HUES64 (cell line): Measurements from ENCODE around the gene RNF141.

ENCODE experiments used
- H3K27ac ChIP-seq: 2 replicates; pipeline ENCODE4 v1.7.0; 2013; ENCODE audit warnings: low read depth, low read length, inconsistent platforms
- H3K27me3 ChIP-seq: 2 replicates; pipeline ENCODE4 v1.6.1; 2013; ENCODE audit warnings: mild to moderate bottlenecking, low read length; ENCODE audit not compliant: insufficient read depth
- H3K36me3 ChIP-seq: 2 replicates; pipeline ENCODE4 v1.6.1; 2013; ENCODE audit warnings: mild to moderate bottlenecking, low read length; ENCODE audit not compliant: insufficient read depth
- H3K4me1 ChIP-seq: 2 replicates; pipeline ENCODE4 v1.6.1; 2013; ENCODE audit warnings: mild to moderate bottlenecking, low read length, moderate library complexity; ENCODE audit not compliant: insufficient read depth
- H3K4me3 ChIP-seq: 2 replicates; pipeline ENCODE4 v1.5.1; 2013; ENCODE audit warnings: mild to moderate bottlenecking, low read length, moderate library complexity
- H3K9ac ChIP-seq: 2 replicates; pipeline ENCODE4 v1.6.1; 2013; ENCODE audit warnings: mild to moderate bottlenecking, low read depth, low read length
- H3K9me3 ChIP-seq: 2 replicates; pipeline ENCODE4 v1.6.1; 2013; ENCODE audit warnings: low read depth, low read length; ENCODE audit not compliant: insufficient read depth
- WGBS: fragments of 150-250, 120-280 bp; methylation state at CpG from one replicate; pipeline ENCODE4 v1.1.7; 2013; ENCODE audit warnings: missing lambda C conversion rate; 5-methylcytosine and 5-hydroxymethylcytosine counted together

The RNF141 gene

GRCh38 chr11:10575346-10576034 is 34.5 kb upstream of the RNF141 start:
- no peaks in the 10 kb centered on the region for H3K27me3 ChIP-seq
- H3K36me3 ChIP-seq, result no peaks in the 10 kb centered on the region
- H3K9ac ChIP-seq, result no peak overlapping the region
- H3K4me1 ChIP-seq, result no peaks in the 10 kb centered on the region
- H3K9me3 ChIP-seq, result no peaks in the 10 kb centered on the region
- WGBS, result no CpG with 5 or more reads among the region's 3 CpGs
- no peak overlapping the region for H3K27ac ChIP-seq
- H3K4me3 ChIP-seq, result no peak overlapping the region

- Histone ChIP-seq H3K9ac (no peak overlapping the region), H3K27ac (no peak overlapping the region), H3K4me3 (no peak overlapping the region), H3K9me3 (no peaks in the 10 kb centered on the region), H3K27me3 (no peaks in the 10 kb centered on the region), H3K36me3 (no peaks in the 10 kb centered on the region), H3K4me1 (peaks cover 14% of the 10 kb centered on the region)
- WGBS, result 80% methylated on average over 3 of the region's 3 CpGs
Measured at GRCh38 chr11:10573556-10573955, 32.6 kb upstream of the RNF141 start.

GRCh38 chr11:10573028-10573427 is 32.0 kb upstream of the RNF141 start:
- no peaks in the 10 kb centered on the region for H3K36me3 ChIP-seq
- H3K4me1 ChIP-seq, result peaks cover 15% of the 10 kb centered on the region
- no peaks in the 10 kb centered on the region for H3K9me3 ChIP-seq
- no peaks in the 10 kb centered on the region for H3K27me3 ChIP-seq
- no peak overlapping the region for H3K27ac ChIP-seq
- no peak overlapping the region for H3K9ac ChIP-seq
- no peak overlapping the region for H3K4me3 ChIP-seq

DNA sequence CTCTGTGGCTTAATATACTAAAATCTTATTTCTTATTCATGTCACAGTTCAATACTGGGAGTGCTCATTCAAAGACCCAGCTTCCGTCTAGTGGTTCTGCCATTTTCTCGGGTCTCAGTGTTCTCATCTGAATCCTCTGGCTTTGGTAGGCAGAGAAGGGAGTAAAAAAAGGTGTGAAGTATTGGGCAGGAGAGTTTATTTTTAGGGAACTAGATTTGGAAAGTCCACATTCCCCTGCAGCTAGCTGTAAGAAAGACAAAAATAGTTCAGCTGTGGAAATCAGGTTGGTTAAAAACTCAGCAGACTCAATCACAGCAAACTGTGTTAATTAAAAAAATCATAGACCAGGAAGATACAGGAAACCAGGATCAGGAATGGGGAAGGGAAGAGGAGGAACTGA is 31.5 kb upstream of the RNF141 start:
- H3K4me1 ChIP-seq, result peaks cover 15% of the 10 kb centered on the region
- no peaks in the 10 kb centered on the region for H3K9me3 ChIP-seq
- 87% methylated on average over 2 of the region's 2 CpGs for WGBS
- no peak overlapping the region for H3K4me3 ChIP-seq
- H3K27me3 ChIP-seq, result no peaks in the 10 kb centered on the region
- no peaks in the 10 kb centered on the region for H3K36me3 ChIP-seq
- H3K27ac ChIP-seq, result no peak overlapping the region
- no peak overlapping the region for H3K9ac ChIP-seq

- Histone ChIP-seq H3K36me3 (no peaks in the 10 kb centered on the region), H3K9me3 (no peaks in the 10 kb centered on the region), H3K9ac (no peak within 1 kb of the TSS), H3K4me3 (no peak within 1 kb of the TSS), H3K4me1 (peaks cover 15% of the 10 kb centered on the region), H3K27ac (no peak within 1 kb of the TSS), H3K27me3 (no peaks in the 10 kb centered on the region)
- 86% methylated on average over 7 of the region's 7 CpGs for WGBS
Measured at GRCh38 chr11:10568486-10568941, 27.5 kb upstream of the RNF141 start, which contains the start of gene LYVE1. LYVE1 (minus strand) TSS chr11:10568665; CDS start chr11:10568532, 133 bp downstream.

DNA sequence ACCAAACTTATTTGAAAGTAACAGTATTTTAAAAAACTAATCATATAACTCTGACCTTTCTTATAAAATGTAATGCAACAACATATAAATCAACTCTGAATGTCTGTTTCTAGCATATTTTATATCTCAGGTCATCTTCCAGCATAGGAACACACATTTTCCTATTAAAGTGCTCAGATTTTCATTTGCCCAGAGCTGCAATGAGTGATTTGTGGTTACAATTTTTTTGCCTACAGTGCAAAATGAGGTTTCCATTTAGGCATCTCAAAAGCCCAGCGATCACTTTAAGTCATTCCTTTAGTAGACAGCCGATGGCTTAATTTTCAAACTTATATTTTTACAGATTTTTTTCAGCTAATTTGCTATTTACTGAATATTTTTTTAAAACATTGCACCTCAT is 26.5 kb upstream of the RNF141 start:
- H3K27ac ChIP-seq, result no peak overlapping the region
- no peak overlapping the region for H3K4me3 ChIP-seq
- WGBS, result 95% methylated on average over 2 of the region's 2 CpGs

GRCh38 chr11:10566257-10566957 is 25.4 kb upstream of the RNF141 start:
- 87% methylated on average over 5 of the region's 6 CpGs for WGBS
- peaks cover 15% of the 10 kb centered on the region for H3K4me1 ChIP-seq

More for the DNA sequence above, 26.5 kb upstream of the RNF141 start:
- Histone ChIP-seq H3K9me3 (no peaks in the 10 kb centered on the region), H3K27me3 (no peaks in the 10 kb centered on the region), H3K9ac (no peak overlapping the region), H3K36me3 (no peaks in the 10 kb centered on the region), H3K4me1 (peaks cover 15% of the 10 kb centered on the region)

DNA sequence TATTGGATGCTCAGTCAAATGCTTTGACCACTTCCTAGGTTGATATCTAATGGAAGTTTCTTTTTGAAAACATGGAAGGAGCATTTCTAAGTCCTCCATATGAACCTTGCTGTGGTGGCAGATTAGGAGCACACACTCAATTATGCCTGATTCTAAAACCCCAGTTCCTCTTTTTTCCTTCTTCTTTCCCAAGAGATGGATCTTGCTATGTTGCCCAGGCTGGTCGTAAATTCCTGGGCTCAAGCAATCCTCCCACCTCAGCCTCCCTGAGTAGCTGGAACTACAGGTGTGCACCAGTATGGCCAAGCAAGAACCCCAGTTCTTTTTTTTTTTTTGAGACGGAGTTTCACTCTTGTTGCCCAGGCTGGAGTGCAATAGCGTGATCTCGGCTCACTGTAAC is 24.5 kb upstream of the RNF141 start:
- Histone ChIP-seq H3K9ac (no peak overlapping the region), H3K27ac (no peak overlapping the region), H3K4me3 (no peak overlapping the region), H3K27me3 (no peaks in the 10 kb centered on the region), H3K4me1 (peaks cover 15% of the 10 kb centered on the region), H3K36me3 (no peaks in the 10 kb centered on the region), H3K9me3 (no peaks in the 10 kb centered on the region)
- WGBS, result 98% methylated on average over 4 of the region's 4 CpGs

More at GRCh38 chr11:10566257-10566957, 25.4 kb upstream of the RNF141 start:
- H3K27ac ChIP-seq, result no peak overlapping the region
- no peaks in the 10 kb centered on the region for H3K9me3 ChIP-seq
- H3K4me3 ChIP-seq, result no peak overlapping the region
- no peak overlapping the region for H3K9ac ChIP-seq
- no peaks in the 10 kb centered on the region for H3K36me3 ChIP-seq
- no peaks in the 10 kb centered on the region for H3K27me3 ChIP-seq

- Histone ChIP-seq H3K27ac (no peak overlapping the region), H3K27me3 (no peaks in the 10 kb centered on the region), H3K4me1 (peaks cover 13% of the 10 kb centered on the region), H3K9me3 (no peaks in the 10 kb centered on the region), H3K4me3 (no peak overlapping the region), H3K36me3 (no peaks in the 10 kb centered on the region), H3K9ac (no peak overlapping the region)
- no CpG with 5 or more reads among the region's 1 CpG for WGBS
Measured at GRCh38 chr11:10564696-10565318, 23.8 kb upstream of the RNF141 start.

DNA sequence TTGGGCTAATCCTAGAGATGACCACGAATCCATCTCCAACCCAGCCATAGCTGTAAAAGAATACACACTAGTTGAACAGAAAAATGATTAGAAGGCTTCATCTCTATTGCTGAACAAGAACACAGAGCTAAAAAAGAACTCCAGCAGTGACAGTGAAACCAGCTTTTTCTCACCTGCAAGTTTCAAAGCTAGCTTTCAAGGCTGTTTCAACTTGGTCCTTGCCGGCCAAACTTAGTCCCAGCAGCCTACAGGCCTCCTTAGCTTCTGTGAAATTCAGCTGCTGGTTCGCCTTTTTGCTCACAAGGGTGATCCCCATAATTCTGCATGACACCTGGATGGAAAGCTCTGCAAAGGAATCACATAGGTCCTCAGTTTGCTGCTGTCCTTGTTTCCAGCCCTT is 23.0 kb upstream of the RNF141 start:
- WGBS, result 90% methylated on average over 3 of the region's 3 CpGs

GRCh38 chr11:10561947-10562346 is 21.0 kb upstream of the RNF141 start:
- no peak overlapping the region for H3K9ac ChIP-seq
- H3K4me3 ChIP-seq, result no peak overlapping the region
- no peaks in the 10 kb centered on the region for H3K27me3 ChIP-seq
- no peaks in the 10 kb centered on the region for H3K4me1 ChIP-seq
- no peak overlapping the region for H3K27ac ChIP-seq
- no peaks in the 10 kb centered on the region for H3K9me3 ChIP-seq
- WGBS, result 96% methylated on average over 1 of the region's 1 CpG
- no peaks in the 10 kb centered on the region for H3K36me3 ChIP-seq

More for the DNA sequence above, 23.0 kb upstream of the RNF141 start:
- Histone ChIP-seq H3K4me1 (peaks cover 6% of the 10 kb centered on the region), H3K4me3 (no peak overlapping the region), H3K27me3 (no peaks in the 10 kb centered on the region), H3K36me3 (no peaks in the 10 kb centered on the region), H3K9ac (no peak overlapping the region), H3K9me3 (no peaks in the 10 kb centered on the region), H3K27ac (no peak overlapping the region)
